Spleen (tissue), 11 donors: ENCODE measurements around the gene CALHM5. TPM values are rescaled to one million over a fixed set of nuclear protein-coding genes. Genes with fewer than 3 reads are reported as not detected.
A peak's percentile ranks its signal among the peaks of the same experiment; 100 is the strongest.

Source experiments
- DNase-seq: peaks from one replicate; pipeline ENCODE4 v3.0.0-alpha.2; 2020
- H3K27ac ChIP-seq, 8 donors: fragments of 200-600 bp; sonication (generic) in 7 of 8; 1 replicate in 4 of 8; 2 replicates in 4 of 8; pipeline versions ENCODE4 v1.5.0 to v1.8.0; 2016 to 2021; ENCODE audit warnings: inconsistent platforms in 4 of 8, mild to moderate bottlenecking in 4 of 8, moderate library complexity in 1 of 8
- H3K27me3 ChIP-seq, 7 donors: fragments of 200-600 bp; sonication (generic) in 6 of 7; replicated peaks in 1 of 7; 1 replicate in 4 of 7; 2 replicates in 3 of 7; pipeline versions ENCODE4 v1.5.0 to v1.8.0; 2016 to 2021; ENCODE audit warnings: inconsistent platforms in 3 of 7, mild to moderate bottlenecking in 1 of 7
- H3K36me3 ChIP-seq, 6 donors: fragments of 200-600 bp; sonication (generic) in 5 of 6; 1 replicate in 4 of 6; 2 replicates in 2 of 6; pipeline versions ENCODE4 v1.5.0 to v1.8.0; 2016 to 2021; ENCODE audit warnings: inconsistent platforms in 2 of 6
- H3K4me1 ChIP-seq, 6 donors: fragments of 200-600 bp; sonication (generic) in 5 of 6; 1 replicate in 3 of 6; 2 replicates in 3 of 6; pipeline versions ENCODE4 v1.5.0 to v1.8.0; 2016 to 2021; ENCODE audit warnings: inconsistent platforms in 3 of 6
- H3K4me3 ChIP-seq, 8 donors: fragments of 200-600 bp; sonication (generic) in 7 of 8; 1 replicate in 4 of 8; 2 replicates in 4 of 8; pipeline versions ENCODE4 v1.5.0 to v1.8.0; 2016 to 2021; ENCODE audit warnings: inconsistent platforms in 4 of 8, mild to moderate bottlenecking in 4 of 8, moderate library complexity in 2 of 8
- H3K9me3 ChIP-seq, 8 donors: fragments of 200-600 bp; sonication (generic) in 7 of 8; 1 replicate in 4 of 8; 2 replicates in 4 of 8; pipeline versions ENCODE4 v1.5.0 to v1.8.0; 2016 to 2021; ENCODE audit warnings: inconsistent platforms in 4 of 8
- POLR2A ChIP-seq, 3 donors: fragments of 450-650 bp; IDR thresholded peaks; one replicate each; pipeline ENCODE4 v1.5.1; 2017; ENCODE audit warnings: antibody characterized with exemption in 3 of 3, mild to moderate bottlenecking in 1 of 3
- POLR2AphosphoS5 ChIP-seq, 3 donors: sonication (generic); formaldehyde crosslinking; IDR thresholded peaks; one replicate each; pipeline ENCODE4 v1.5.1; 2017; ENCODE audit warnings: antibody characterized with exemption in 3 of 3
- WGBS, 5 donors: extraction: QIAGEN DNeasy Blood & Tissue Kit in 3 of 5; methylation state at CpG; one replicate each; pipeline versions ENCODE4 v1.1.5 to v1.1.7; 2013 to 2018; 5-methylcytosine and 5-hydroxymethylcytosine counted together
- intact Hi-C: fragments of 100-400 bp; cut with DNase I; formaldehyde crosslinking; loops from one replicate; pipeline ENCODE4 v1.15.0; 2023; ENCODE audit warnings: low total_unique reads
- polyA plus RNA-seq, 3 donors: library from polyadenylated mRNA; stranded (reverse); fragments of 200-250 nt; gene quantifications; one replicate each; pipeline ENCODE4 v1.2.1, GENCODE V29; 2013
- total RNA-seq, 7 donors: library from RNA; depleted of rRNA in 3 of 7; stranded (reverse); fragments of >200 nt in 3 of 7; fragmentation: NEBNext Ultra II Directional in 4 of 7; extraction: Animal tissue kit (Norgen Biotek cat#: 25700) in 4 of 7; gene quantifications; one replicate each; pipeline versions ENCODE4 v1.1.0 to v1.2.1, GENCODE V29; 2016 to 2021
- TF ChIP-seq, protein P1 (sequence below), 11 experiments: fragments of 200-600 bp in 7 of 11; fragments of 450-650 bp in 4 of 11; sonication (generic) in 4 of 11; IDR thresholded peaks in 8 of 11; conservative IDR thresholded peaks in 3 of 11; 1 replicate in 7 of 11; 2 replicates in 4 of 11; pipeline versions ENCODE4 v1.4.0 to v1.8.0; 2016 to 2021; ENCODE audit warnings: antibody characterized with exemption in 11 of 11, inconsistent platforms in 4 of 11, mild to moderate bottlenecking in 1 of 11
- donor health status: healthy with polysubstance abuse.
- donor health status: DM: no; HTN: no; CAD: no; lungs with moderate emphysema.
- donor health status: DM: no; HTN: no; CAD: no.
- donor health status: Bipolar disorder and iron deficiency.
- donor health status: healthy.
- donor health status: DM: no; HTN: no; CAD: no.
- donor health status: DM: yes; HTN: yes; CAD: no.

Gene CALHM5
- total and polyA plus RNA-seq, 10 donors = 0.24 to 2.6 (median 2.1) TPM

DNA sequence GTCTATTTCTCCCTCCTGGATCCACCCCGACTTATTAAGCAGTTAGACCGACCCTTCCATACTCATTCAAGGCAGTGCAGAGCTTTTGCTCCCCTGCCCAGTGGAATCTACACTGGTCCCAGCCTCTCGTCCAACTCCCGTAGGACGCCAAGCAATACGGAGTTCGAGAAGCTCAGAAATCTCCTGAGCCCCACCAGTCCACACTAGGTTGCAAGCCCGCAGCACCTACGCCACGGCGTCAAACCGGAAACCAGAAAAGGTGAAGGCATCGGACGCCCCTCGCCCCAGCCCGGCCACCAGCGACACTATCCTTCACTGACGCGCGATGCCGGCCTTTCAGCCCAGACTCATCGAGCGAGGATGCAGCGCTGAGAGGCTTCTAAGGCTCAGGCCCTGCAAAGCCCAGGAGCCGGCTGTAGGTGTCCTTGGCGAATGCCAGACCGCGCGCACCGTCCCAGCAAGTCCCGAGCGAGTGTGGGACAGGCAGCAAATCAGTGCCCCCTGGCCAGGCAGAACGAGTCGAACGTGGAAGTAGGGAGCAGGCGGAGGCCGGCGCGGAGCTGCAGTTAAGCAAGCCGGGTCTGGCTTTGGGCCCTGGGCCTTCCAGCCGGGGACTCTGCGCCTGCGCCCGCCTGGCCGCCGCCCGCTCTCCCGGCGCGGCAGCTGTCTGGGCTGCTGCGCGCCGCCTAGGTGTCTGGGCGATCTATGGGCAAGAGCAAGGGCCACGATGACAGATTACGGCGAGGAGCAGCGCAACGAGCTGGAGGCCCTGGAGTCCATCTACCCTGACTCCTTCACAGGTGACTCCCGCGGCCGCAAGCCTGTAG is 59.6 kb downstream of the CALHM5 start, which contains the start of gene RWDD1:
Gene RWDD1 (plus strand): TSS at position 649 of the 827 bp plus-strand sequence. CDS start 79 bp downstream, at position 728.
- Histone ChIP-seq H3K9me3 (no peaks in the 10 kb centered on the region), H3K4me3 (peak within 1 kb of the TSS; percentile 52 to 85 (median 72)), H3K4me1 (peaks cover 15 to 68% (median 49%) of the 10 kb centered on the region in 6 donors), H3K27me3 (no peaks in the 10 kb centered on the region), H3K27ac (peak within 1 kb of the TSS; percentile 76 to 96 (median 92)), H3K36me3 (peaks cover 0 to 22% (median 6%) of the 10 kb centered on the region in 6 donors)
- 0 to 1% (median 1%) methylated on average over 27 to 62 of the region's 62 CpGs for WGBS, 5 donors
- DNase-seq = peak; percentile 100
- TF ChIP-seq POLR2AphosphoS5 (IDR thresholded peaks at IDR 0.05) (peak; percentile 93 to 96 (median 96)), POLR2A (IDR thresholded peaks at IDR 0.05) (peak in 2 of 3 donors; percentile 33 to 83)
- TF ChIP-seq, protein P1, sequence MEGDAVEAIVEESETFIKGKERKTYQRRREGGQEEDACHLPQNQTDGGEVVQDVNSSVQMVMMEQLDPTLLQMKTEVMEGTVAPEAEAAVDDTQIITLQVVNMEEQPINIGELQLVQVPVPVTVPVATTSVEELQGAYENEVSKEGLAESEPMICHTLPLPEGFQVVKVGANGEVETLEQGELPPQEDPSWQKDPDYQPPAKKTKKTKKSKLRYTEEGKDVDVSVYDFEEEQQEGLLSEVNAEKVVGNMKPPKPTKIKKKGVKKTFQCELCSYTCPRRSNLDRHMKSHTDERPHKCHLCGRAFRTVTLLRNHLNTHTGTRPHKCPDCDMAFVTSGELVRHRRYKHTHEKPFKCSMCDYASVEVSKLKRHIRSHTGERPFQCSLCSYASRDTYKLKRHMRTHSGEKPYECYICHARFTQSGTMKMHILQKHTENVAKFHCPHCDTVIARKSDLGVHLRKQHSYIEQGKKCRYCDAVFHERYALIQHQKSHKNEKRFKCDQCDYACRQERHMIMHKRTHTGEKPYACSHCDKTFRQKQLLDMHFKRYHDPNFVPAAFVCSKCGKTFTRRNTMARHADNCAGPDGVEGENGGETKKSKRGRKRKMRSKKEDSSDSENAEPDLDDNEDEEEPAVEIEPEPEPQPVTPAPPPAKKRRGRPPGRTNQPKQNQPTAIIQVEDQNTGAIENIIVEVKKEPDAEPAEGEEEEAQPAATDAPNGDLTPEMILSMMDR (IDR thresholded peaks at IDR 0.05 in 8 of 11, conservative IDR thresholded peaks at IDR 0.05 in 3 of 11) = peak in 7 of 11 experiments; percentile 20 to 59 (median 38)
- intact Hi-C loops = no loop called here

DNA sequence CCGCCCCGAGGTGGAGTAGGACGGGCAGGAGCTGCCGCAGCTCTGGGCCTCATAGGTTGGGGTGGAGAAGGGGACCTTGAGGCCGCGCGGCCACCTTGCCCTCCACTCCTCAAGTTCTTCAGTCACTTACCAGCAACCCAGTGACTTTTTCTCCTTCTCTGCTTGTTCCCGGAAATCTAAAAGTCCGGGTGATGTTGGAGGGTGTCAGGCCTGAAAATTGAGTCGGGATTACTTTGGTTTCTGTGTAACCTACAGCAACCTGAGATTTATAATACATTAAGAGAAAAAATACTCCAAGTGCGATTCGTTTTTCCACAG is 60.2 kb downstream of the CALHM5 start:
- DNase-seq = no peak
- Histone ChIP-seq H3K27me3 (no peaks in the 10 kb centered on the region), H3K9me3 (no peaks in the 10 kb centered on the region), H3K4me1 (peaks cover 15 to 74% (median 49%) of the 10 kb centered on the region in 6 donors), H3K36me3 (peaks cover 0 to 28% (median 9%) of the 10 kb centered on the region in 6 donors), H3K27ac (peak overlapping the region; percentile 76 to 96 (median 92)), H3K4me3 (peak overlapping the region; percentile 52 to 85 (median 72))
- intact Hi-C loops = no loop called here
- TF ChIP-seq, protein P1 (IDR thresholded peaks at IDR 0.05 in 8 of 11, conservative IDR thresholded peaks at IDR 0.05 in 3 of 11) = no peak
- TF ChIP-seq POLR2A (IDR thresholded peaks at IDR 0.05) = no peak
- TF ChIP-seq POLR2AphosphoS5 (IDR thresholded peaks at IDR 0.05) = no peak
- WGBS, 5 donors = 0 to 1% (median 0%) methylated on average over 12 of the region's 12 CpGs

DNA sequence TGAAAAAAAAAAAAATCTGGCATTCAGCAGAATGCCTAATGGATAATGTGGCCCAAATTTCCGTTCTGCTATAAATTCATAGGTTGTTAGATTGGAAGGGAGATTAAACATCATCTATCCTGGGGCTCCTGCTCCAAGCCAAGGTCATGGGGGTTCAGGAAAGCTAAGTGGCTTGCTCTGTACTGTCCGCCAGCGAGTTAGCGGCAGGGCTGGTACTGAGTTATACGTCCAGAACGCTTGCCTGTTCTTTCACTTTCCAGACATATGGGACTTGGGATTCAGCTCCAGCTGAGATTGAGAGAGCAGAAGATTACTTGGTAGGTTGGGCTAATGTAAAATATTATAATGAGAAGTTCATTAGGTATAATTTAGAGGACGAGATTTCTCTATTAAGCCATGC is 60.7 kb downstream of the CALHM5 start:
- intact Hi-C loops = no loop called here
- no peak for DNase-seq

More for the DNA sequence above, 60.7 kb downstream of the CALHM5 start:
- Histone ChIP-seq H3K4me1 (peaks cover 15 to 79% (median 51%) of the 10 kb centered on the region in 6 donors), H3K27me3 (no peaks in the 10 kb centered on the region), H3K4me3 (peak overlapping the region; percentile 52 to 85 (median 72)), H3K9me3 (no peaks in the 10 kb centered on the region), H3K36me3 (peaks cover 0 to 33% (median 9%) of the 10 kb centered on the region in 6 donors), H3K27ac (peak overlapping the region; percentile 76 to 96 (median 92))
- WGBS, 5 donors = 3 to 10% (median 5%) methylated on average over 7 of the region's 7 CpGs
- no peak for TF ChIP-seq POLR2A (IDR thresholded peaks at IDR 0.05)
- no peak for TF ChIP-seq POLR2AphosphoS5 (IDR thresholded peaks at IDR 0.05)
- TF ChIP-seq, protein P1 (IDR thresholded peaks at IDR 0.05 in 8 of 11, conservative IDR thresholded peaks at IDR 0.05 in 3 of 11) = no peak

Other genes with a start within 250 kb of the CALHM5 start
- 10 to 100 TPM; 63.1 to 97.7 (median 73.4) TPM for gene TSPYL1, start 231.7 kb upstream of the CALHM5 start, total RNA-seq
- 10 to 100 TPM; 28.7 to 41.7 (median 29.2) TPM for gene TSPYL1, start 231.7 kb upstream of the CALHM5 start, polyA plus RNA-seq
- gene DSE, start 140.7 kb upstream of the CALHM5 start, total RNA-seq = 10 to 100 TPM; 52.9 to 82.3 (median 65.4) TPM
- gene DSE, start 140.7 kb upstream of the CALHM5 start, polyA plus RNA-seq = 1 to 10 TPM; 8.2 to 9.4 (median 9.2) TPM
- gene CALHM6, start 50.3 kb upstream of the CALHM5 start, total RNA-seq = 100 to 1,000 TPM in 6 of 7 donors, 10 to 100 TPM in 1; 84.2 to 212 (median 168) TPM
- gene CALHM6, start 50.3 kb upstream of the CALHM5 start, polyA plus RNA-seq = 100 to 1,000 TPM; 157 to 209 (median 171) TPM
- 1 to 10 TPM; 1.3 to 6.3 (median 3.3) TPM for gene TRAPPC3L, start 34.0 kb downstream of the CALHM5 start, total RNA-seq
- gene TRAPPC3L, start 34.0 kb downstream of the CALHM5 start, polyA plus RNA-seq = 1 to 10 TPM in 1 of 3 donors, under 1 TPM in 2; 0.33 to 3.0 (median 0.71) TPM
- gene CALHM4, start 42.1 kb downstream of the CALHM5 start, total RNA-seq = not detected
- gene CALHM4, start 42.1 kb downstream of the CALHM5 start, polyA plus RNA-seq = not detected
- gene RWDD1, start 59.9 kb downstream of the CALHM5 start, total RNA-seq = 10 to 100 TPM; 25.8 to 50.0 (median 30.8) TPM
- 10 to 100 TPM; 45.2 to 57.5 (median 50.5) TPM for gene RWDD1, start 59.9 kb downstream of the CALHM5 start, polyA plus RNA-seq
- 1 to 10 TPM in 3 of 7 donors, under 1 TPM in 4; 0.27 to 1.8 (median 0.77) TPM for gene RSPH4A, start 104.8 kb downstream of the CALHM5 start, total RNA-seq
- gene RSPH4A, start 104.8 kb downstream of the CALHM5 start, polyA plus RNA-seq = under 1 TPM; 0.17 to 0.59 (median 0.29) TPM
- 10 to 100 TPM; 12.8 to 17.5 (median 14.6) TPM for gene ZUP1, start 157.1 kb downstream of the CALHM5 start, total RNA-seq
- 10 to 100 TPM; 11.6 to 19.6 (median 11.8) TPM for gene ZUP1, start 157.1 kb downstream of the CALHM5 start, polyA plus RNA-seq
- 10 to 100 TPM; 11.7 to 29.6 (median 21.4) TPM for gene KPNA5, start 169.6 kb downstream of the CALHM5 start, total RNA-seq
- gene KPNA5, start 169.6 kb downstream of the CALHM5 start, polyA plus RNA-seq = 1 to 10 TPM; 3.0 to 4.2 (median 3.9) TPM